Measurements from ENCODE around the gene BCAS3.
"Not testable (repeated sequence)": the region's sequence is repeated elsewhere in the genome, so short reads cannot be mapped to it uniquely, and the experiment has no call there.

The BCAS3 gene

DNA sequence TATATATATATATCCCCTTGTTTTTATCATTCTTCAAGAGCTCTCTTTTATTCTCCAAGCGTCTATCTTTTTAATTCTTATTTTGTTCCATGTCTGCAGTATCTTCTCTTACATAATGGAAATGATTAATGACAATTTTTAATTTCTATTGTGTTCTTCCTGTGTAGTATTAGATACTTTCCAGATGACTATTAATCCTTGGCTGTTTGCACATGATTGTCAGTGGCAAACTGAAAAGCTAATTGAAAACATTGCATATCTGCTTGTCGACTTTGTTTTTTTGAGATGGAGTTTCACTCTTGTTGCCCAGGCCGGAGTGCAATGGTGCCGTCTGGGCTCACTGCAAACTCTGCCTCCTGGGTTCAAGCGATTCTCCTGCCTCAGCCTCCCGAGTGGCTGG lies 124.7 kb downstream of the BCAS3 start:
- DNase-seq = no peak

DNA sequence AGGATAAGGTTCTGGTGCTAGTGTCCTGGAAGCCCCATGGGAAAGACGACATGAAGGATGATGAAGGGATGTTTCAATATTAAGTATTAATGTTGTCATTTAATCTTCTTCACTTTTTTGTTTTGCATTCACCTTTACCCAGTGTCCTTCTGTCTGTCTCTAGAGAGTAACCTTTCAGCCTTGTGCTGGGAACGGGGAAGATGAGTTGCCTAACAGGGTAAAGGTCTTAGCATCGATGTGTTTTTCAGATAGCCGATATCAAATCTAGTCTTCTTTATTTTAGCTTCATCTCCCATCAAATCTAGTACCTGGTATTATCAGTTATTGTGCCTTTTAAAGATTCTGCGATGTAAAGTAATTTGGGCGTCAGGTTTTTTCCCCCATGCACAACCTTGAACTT lies 125.4 kb downstream of the BCAS3 start:
- DNase-seq = no peak

DNA sequence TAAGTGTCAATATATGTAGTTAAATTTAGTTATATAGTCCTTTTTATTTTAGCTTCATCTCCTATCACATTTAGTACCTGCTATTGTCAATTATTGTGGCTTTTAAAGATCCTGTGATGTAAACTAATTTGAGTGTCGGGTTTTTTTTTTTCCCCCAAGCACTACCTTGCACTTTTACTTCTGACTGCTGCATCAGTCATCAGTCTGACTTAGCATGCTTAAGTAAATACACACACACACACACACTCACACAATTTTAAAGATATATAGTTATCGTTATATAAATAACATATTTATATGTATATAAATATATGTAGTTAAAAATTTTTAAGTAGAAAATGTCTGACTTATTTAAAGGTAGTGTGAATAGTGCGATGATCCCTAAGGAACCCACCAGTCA lies 127.2 kb downstream of the BCAS3 start:
- no peak for DNase-seq

DNA sequence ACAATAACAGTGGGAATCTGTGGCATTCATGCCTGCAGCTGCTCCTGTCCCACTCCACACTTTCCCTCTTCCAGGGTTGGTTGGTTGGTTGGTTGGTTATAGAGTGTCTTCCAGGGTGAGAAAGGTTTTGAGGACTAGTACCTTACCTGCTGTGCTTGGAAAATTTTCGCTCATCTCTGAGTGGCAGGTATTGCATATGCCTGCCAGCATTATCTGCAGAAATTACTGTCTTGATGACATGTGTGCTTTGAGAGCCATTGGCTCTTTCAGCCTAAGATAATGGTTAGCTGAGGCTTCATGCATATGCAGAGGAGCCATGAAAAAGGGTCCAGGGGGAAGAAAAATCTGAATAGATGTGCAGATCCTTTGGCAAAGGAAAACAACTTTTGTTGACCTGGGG lies 131.8 kb downstream of the BCAS3 start:
- no peak for DNase-seq

DNA sequence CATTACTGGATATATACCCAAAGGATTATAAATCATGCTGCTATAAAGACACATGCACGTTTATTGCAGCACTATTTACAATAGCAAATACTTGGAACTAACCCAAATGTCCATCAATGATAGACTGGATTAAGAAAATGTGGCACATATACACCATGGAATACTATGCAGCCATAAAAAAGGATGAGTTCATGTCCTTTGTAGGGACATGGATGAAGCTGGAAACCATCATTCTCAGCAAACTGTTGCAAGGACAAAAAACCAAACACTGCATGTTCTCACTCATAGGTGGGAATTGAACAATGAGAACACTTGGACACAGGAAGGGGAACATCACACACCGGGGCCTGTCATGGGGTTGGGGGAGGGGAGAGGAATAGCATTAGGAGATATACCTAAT lies 137.3 kb downstream of the BCAS3 start:
- not testable (repeated sequence) for DNase-seq

DNA sequence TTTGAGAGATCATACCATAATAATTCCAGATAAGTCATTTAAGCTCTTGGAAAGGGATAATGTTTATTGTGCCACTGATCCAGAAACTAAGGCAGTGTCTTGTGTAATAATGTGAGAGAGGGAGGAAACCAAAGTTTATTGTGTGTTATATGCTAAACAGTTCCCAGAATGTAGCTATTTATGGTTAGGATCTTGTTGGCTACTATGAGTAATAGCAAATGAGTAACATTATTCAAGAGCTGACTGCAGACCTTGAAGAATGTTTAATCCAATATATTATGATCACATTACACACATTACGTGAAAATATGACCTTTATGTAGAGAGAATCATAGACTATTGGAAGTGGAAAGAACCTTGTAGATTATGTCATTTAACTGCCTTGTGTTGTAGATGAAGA lies 139.5 kb downstream of the BCAS3 start:
- no peak for DNase-seq

DNA sequence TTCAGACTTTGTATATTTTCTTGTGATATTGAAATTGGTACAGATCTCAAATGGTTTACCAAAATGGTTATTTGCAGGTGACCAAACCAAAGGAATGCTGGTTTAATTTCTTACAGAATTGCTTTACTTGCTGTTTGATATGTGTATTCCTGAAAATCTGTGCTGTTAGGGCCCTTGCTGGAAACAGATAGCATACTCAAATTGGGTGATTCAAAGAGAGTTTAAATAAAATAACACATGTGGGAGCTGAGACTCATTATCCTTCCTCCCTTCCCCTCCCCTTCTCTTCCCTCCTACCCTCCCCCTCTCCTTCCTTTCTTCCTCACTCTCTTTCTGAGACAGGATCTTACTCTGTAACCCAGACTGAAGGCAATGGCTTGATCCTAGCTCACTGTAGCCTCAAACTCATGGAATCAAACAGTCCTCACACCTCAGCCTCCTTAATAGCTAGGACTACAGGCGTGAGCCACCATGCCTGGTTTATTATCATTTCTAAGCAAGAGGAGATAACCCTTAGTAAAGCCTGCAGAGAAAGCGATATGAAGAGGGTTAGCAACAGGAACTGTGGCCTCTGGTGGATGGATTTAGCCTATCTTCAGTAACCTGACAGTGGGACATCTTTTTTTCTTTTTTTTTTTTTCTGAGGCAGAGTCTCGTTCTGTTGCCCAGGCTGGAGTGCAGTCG lies 141.9 kb downstream of the BCAS3 start:
- no peak for DNase-seq

DNA sequence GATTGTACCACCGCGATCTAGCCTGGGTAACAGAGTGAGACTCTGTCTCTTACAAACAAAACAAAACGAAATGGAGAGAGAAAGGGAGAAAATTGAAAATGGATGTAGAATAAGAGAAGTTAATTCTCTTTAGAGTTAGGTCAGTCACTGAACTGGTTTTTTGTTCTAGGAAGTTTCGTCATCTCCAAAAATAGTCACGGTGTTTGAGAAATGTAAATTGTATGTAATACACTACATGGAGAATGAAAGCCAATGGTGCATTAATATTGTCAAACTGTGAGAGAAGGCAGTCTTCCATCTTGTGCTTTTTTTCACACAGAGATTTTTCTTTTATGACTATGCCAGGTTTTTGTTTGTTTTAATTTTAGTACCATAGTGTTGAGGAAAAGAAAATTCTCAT lies 145.9 kb downstream of the BCAS3 start:
- DNase-seq = no peak

DNA sequence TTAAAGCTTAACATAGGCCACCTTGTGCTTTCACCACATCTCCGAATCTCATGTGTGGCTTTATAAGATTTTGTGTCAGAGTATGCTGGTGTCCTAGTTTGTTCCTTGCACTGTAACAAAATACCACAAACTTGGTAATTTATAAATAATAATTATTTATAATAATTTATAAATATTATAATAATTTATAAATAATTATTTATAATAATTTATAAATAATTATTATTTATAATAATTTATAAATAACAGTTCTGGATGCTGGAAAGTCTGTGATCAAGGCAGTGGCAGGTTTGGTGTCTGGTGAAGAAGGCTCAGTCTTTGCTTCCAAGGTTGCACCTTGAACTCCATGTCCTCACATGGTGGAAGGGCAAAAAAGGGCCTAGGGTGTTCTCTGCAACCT lies 147.7 kb downstream of the BCAS3 start:
- no peak for DNase-seq

DNA sequence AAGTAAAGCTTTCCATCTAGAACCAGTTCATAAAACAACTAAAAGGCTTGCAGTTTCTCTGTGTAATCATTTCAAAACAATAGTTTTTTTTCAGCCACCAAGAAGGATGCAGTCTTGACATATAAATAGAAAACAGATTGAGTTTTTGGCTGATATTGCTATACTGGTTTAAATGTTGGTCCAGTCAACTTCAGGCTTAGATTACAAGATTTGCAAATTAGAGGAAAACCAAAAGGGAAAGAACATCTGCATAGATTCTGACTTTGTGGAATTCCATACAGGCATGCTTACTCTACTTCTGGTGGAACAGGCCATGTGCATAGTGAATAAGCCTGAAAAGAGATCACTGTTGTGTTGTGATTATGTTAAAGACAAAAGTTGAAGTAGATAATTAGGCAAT lies 150.3 kb downstream of the BCAS3 start:
- no peak for DNase-seq

DNA sequence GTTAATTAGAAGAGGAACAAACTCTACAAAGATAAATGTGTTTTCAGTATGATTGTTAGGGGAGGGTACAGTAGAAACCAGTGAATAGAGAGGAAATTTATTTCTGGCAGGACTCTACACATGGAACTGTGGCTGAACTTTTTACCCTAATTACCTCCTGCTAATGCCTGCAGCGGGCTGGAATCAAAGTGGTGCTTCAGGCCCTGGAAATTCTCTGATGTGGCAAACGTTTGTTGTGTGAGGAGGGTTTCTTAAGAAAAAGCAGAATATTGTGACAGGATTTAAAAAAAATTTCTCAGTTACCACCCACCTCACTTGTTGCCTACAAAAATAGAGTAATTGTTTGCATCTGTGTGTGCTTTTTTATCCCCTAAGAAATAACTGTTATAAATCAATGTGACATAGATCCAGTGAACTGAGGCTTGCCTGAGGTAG lies 154.5 kb downstream of the BCAS3 start:
- DNase-seq = peak; percentile 21

DNA sequence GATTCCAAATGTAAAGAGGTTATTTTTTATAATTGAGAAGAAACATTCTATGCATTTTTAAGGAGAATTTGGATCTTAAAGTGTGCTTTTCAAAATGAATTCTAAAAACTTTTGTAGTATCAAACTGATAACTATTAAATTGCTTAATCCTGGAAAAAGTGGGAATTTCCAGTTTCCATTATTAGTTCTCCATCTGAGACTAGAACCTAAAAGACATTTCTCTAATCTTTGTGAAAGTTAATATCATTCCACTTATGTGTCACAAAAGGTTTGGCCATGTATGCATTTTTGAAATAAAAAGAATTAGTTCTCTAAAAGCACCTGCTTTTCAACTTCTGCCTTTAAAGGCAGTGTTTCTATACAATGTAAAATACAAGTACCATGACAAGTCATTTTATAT lies 155.0 kb downstream of the BCAS3 start:
- no peak for DNase-seq

DNA sequence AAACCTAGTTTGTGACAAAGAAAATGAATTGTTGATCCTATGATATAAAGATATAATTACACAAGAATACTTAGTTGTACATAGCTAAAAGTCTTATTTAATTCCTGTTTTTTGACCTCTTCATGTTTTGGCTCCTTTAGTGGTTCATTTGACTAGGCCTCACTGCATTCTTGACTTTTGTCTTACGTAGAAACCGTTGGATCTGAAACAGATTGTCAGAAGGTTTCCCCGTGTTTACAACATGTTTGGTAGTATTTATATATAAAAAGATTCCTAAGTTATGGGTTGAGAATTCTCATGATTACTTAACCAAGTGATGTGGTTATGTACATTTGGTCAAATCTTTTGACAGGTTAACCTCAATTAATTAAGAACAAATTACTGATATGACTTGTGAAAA lies 162.8 kb downstream of the BCAS3 start:
- DNase-seq = no peak

DNA sequence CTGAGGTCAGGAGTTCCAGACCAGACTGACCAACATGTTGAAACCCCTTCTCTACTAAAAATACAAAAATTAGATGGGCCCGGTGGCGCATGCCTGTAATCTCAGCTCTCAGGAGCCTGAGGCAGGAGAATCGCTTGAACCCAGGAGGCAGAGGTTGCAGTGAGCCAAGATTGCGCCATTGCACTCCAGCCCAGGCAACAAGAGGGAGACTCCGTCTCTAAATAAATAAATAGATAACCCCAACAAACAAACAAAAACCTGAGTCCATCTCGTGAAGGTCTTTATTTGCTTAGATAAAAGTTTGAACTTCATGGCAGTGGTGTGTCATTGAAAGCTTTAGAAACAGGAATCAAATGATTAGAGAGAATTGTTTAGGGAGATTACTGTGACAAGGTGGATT lies 167.4 kb downstream of the BCAS3 start:
- no peak for DNase-seq

DNA sequence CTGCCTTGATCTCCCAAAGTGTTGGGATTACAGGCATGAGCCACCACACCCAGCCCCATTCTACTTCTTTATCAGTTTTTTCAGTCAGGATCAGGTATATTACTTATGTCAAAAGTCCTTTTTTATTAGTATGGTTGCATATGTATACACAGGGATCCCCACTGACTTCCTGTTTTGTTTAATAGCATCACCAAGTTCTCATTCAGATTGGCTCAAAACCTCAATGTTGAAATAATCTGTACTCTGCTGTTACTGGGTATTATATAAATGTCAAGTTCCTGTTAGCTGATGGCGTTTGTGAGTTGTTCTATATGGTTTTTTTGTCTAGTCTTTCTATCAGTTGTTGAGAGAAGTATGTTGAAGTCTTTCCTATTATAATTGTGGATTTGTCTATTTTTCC lies 168.5 kb downstream of the BCAS3 start:
- no peak for DNase-seq

DNA sequence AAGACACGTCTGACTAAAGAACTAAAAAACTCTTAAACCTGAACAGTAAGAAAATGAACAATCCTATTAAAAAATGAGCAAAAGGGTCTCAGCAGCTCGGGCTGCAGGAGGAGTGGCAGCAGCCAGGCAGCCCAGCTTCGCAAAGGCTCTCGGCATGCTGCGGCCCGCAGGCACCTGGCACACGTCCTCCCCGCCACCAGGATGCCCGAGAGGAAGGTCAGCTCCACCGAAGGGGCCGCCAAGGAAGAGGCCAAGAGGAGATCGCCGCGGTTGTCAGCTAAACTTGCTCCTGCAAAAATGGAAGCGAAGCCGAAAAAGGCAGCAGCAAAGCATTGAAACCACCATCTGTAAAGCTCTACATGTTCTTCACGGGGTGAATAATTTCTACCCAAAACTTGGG lies 173.5 kb downstream of the BCAS3 start:
- no peak for DNase-seq

DNA sequence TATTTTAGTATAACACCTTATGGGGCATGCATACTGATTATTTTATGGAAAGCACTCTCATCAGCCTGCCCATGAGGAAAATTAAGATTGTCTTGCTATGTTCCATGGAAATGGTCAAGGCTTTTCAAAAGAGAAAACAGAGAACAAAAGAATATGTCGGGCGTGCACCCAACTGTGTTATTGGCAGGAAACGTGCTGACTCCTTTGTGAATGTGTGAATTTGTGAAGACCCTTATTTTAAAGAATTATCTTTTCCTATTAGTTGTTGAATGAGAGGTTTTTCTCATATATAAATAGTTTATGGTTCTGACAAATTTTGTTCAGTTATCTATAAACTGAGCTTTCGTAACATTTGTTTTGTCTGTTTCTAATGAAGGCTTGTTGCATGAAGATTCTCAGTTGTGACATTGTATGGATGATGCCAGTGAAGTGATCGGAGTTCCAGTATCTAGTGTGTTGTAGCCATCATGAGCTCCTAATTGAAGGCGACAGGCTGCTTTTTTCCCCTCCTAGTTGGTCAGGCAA lies 180.0 kb downstream of the BCAS3 start:
- no peak for DNase-seq

DNA sequence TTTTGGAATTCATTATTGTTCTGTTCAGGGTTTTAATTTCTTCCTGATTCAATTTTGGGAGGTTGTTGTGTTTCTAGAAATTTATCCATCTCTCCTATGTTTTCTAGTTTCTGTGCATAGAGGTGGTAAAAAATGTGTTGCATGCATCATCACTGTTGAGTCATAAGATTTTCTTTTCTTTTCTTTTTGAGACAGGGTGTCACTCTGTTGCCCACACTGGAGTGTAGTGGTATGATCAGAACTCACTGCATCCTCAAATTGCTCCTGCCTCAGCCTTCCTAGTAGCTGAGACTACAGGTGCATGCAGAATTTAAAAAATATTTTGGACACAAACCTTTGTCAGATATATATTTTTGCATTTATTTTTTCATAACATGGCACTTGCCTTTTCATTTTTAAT lies 184.8 kb downstream of the BCAS3 start:
- no peak for DNase-seq

DNA sequence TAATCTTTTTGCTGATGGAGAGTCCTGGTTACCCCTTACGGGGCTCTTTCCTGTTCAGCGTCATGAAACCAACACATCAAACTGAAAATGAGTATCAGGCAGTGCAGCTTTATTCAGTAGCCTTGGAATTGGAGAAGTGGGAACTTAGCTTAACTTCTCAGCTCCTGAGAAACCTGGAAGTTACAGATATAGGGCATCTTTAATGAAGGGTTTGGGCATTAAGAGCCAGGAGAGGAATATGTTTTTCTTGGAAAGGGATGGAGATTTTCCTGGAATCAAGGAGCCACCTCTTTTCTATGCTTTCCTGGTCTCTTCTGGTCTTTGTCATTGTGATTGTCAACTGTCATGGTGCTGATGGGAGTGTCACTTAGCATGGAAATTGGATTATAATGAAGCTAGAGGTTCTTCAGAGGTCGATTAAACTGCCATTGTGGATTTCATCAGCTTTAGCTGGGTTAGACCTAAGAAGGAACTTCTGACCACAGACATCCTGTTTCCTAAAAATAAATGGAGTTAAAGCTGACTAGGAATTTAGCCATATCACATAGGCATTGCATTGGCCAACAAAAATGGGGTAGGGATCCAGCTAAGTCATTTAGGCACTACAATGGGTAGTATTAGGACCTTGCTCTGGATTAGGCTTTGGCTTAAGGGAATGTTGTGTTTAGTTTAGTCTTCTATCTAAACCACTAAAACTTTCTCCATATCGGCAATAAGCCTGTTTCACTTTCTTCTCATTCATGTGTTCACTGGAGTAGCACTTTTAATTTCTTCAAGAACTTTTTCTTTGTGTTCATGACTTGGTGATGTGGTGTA lies 186.4 kb downstream of the BCAS3 start:
- DNase-seq = no peak

DNA sequence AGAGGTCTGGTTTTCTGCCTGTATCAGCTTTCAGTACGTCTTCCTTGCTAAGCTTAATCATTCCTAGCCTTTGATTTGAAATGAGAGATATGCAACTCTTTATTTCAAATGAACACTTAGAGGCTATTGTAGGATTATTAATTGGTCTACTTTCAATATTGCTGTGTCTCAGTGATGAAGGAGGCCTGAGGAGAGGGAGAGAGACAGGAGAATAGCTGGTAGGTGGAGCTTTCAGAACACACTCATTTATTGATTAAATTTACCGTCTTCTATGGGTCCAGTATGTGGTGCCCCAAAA lies 187.0 kb downstream of the BCAS3 start:
- DNase-seq = no peak

DNA sequence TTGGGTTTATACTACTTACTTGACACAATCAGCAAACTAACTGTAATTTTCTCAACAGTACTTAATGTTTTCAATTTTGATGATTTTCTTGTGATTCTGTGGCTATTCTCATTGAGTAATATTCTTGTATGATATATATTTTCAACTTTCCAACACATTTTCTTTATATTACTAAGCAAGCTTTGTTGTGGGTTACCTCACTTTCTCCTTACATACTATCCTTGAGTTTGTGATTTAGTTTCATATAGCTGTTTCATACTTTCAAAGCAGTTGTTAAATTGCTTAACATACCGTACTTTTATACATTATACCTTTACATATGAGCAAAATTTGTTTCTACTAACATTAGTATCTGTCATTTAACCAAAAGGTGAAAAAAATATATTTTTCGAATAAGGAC lies 197.1 kb downstream of the BCAS3 start:
- DNase-seq = no peak

DNA sequence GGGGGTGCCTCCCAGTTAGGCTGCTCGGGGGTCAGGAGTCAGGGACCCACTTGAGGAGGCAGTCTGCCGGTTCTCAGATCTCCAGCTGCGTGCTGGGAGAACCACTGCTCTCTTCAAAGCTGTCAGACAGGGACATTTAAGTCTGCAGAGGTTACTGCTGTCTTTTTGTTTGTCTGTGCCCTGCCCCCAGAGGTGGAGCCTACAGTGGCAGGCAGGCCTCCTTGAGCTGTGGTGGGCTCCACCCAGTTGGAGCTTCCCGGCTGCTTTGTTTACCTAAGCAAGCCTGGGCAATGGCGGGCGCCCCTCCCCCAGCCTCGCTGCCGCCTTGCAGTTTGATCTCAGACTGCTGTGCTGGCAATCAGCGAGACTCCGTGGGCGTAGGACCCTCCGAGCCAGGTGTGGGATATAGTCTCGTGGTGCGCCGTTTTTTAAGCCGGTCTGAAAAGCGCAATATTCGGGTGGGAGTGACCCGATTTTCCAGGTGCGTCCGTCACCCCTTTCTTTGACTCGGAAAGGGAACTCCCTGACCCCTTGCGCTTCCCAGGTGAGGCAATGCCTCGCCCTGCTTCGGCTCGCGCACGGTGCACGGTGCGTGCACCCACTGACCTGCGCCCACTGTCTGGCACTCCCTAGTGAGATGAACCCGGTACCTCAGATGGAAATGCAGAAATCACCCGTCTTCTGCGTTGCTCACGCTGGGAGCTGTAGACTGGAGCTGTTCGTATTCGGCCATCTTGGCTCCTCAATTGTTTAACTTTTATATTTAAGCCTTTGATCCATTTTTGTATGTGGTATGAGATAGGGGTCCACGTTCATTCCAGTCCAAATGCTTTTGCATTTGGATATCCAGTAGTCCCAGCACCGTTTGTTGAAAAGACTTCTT lies 209.3 kb downstream of the BCAS3 start:
- DNase-seq = peak; percentile 25

DNA sequence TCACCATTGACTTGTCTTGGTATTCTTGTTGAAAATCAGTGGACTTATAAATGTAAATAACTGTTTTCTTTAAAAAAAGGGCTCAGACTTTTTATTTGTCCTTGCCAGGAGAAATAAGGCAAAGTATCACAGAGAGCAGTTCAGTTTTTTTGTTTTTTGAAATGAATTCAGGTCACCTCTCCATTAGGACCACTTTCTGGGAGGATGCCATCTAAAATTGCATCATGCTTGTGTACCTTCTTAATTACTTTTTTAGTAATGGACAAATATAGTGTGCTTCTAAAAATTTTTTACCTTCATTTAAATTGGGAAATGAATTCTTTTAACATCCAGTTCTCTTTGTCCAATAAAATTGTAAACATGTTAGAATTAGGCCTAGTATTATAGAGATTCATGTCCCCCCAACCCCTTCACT lies 210.0 kb downstream of the BCAS3 start:
- peak; percentile 16 for DNase-seq

Measured in NCI-H1694 treated with DMSO at 0.1 percent for 48 hours (cell line).